ENCODE results near the gene ITGAD.
A peak's percentile ranks its signal among the peaks of the same experiment; 100 is the strongest.
"Not testable (repeated sequence)": the region's sequence is repeated elsewhere in the genome, so short reads cannot be mapped to it uniquely, and the experiment has no call there.

Gene ITGAD

DNA sequence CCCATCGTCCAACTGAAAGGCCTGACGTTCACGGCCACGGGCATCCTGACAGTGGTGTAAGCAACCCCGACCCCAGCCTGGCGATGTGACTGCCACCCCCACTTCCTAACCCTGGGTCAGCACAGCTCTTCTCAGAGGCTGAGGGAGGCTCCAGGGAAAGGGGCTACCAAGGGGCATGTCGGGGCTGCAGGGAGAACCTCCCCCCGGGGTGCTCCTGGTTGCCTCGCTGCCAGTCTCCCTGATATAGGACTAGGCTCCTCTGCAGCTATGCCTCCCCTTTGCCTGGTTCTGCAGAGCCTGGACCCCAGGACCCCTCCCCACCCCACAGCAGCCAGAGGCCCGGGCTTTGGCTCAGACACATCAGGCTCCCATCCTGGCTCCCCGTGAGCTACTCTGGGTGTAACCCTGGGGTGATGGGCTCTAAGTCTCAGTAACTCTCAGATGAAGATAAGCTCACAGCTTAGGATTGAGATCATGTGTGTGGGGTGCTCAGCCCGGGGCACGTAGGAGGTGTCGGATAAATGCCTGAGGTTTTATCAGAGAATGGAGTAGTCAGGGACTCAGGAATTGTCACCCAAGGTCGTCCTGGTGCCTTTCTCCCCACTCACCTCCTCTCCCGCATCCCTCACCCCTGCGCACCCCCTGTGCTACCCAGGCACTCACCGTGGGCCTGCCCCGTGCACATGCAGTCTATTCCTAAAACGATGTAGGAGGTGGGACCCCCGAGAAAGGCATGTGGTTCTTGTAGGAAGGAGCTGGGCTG, 10.6 kb downstream of the ITGAD start:
- no peak for DNase-seq (ENCODE audit: low spot score)

DNA sequence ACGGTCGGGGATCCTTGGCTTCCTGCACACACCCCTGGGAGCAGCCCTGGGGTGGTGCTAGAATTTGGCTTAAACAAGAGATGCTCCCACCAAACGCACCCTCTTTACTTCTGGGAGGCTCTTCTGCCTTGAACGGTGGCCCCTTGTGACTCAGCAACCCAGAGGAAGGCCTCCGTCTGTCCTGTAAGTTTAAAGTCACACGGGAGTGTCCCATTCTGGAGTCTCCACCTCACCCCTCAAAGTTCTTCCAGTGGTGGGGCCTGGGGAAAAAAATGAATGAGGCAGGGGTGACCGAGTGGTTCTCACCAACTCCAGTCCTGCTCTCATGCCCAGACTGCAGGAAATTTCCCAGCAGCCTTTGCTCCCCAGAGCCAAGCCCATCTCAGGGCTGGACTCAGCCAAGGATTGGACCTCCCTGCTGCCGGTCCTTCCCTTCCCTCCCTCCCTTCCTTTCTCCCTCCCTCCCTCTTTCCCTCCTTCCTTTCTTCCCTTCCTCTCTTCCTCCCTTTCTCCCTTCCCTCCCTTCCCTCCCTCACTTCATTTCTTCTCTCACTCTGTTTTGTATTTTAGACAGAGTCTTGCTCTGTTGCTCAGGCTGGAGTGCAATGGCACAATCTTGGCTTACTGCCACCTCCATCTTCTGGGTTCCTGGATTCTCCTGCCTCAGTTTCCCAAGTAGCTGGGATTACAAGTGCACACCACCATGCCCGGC, 11.4 kb downstream of the ITGAD start:
- DNase-seq (ENCODE audit: low spot score), result peak; percentile 81

DNA sequence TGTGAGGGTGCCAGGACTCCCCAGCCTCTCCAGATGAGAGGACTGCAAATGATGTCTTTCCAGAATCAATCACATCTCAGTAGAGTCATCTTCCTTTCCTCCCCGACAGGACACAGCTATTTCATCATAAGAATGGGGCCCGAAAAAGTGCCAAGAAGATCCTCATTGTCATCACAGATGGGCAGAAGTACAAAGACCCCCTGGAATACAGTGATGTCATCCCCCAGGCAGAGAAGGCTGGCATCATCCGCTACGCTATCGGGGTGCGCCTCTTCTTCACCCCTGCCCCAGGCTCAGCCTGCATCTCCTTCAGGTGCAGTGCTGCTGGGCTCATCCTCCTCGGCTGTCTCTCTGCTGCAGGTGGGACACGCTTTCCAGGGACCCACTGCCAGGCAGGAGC, 14.3 kb downstream of the ITGAD start:
- DNase-seq (ENCODE audit: low spot score), result no peak

DNA sequence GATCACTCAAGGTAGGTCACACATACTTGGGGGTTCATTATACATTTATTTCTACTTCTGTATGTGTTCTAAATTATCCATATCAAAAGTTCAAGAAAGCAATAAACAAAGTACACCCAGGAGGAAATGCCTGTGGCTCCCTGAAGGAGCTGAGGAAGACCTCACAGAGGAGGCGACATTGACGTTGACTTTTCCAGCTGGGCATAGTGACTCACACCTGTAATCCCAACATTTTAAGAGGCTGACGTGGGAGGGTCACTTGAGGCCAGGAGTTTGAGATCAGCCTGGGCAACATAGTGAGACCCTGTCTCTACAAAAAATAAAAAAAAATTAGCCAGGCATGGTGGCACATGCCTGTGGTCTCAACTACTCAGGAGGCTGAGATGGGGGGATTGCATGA, 16.3 kb downstream of the ITGAD start:
- no peak for DNase-seq (ENCODE audit: low spot score)

DNA sequence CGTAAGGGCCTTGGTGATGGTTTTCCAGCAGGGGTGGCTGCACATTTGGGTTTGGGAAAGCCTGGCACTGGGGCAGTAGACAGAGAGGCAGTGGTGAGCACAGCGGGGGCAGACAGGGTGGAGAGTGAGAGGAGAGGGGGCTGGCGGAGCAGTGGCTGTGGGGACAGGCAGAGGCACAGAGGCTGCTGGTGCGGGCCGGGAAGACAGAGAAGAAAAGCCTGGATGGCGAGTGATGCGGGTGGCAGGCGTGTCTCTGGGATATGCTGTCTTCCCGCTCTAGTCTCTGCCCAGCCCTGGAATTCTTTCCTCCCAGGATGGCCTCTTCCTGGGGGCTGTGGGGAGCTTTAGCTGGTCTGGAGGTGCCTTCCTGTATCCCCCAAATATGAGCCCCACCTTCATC, 16.9 kb downstream of the ITGAD start:
- DNase-seq (ENCODE audit: low spot score), result no peak

DNA sequence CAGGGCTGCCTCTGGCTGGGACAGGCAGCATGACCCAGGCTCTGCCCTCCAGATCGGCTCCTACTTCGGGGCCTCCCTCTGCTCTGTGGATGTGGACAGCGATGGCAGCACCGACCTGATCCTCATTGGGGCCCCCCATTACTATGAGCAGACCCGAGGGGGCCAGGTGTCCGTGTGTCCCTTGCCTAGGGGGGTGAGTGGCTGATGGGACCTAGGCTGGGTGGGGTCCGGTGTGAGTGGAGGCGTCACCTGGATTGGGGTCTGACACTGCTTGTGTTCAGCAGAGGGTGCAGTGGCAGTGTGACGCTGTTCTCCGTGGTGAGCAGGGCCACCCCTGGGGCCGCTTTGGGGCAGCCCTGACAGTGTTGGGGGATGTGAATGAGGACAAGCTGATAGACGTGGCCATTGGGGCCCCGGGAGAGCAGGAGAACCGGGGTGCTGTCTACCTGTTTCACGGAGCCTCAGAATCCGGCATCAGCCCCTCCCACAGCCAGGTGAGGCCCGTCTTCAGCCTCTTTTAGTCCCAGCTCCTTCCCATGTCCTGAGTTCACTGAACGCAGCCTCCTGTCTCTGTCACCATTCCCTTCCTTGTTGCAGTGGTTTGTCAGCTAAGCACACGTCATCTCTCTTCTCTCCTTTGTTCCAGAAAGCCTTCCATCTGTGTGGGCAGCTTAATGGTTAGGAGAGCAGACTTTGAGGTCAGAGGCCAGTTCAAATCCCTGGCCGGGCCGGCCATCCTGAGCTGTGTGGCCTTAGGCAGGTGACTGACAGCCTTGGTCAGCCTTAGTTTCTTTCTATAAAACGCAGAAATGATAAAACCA, 18.1 kb downstream of the ITGAD start:
- no peak for DNase-seq (ENCODE audit: low spot score)

DNA sequence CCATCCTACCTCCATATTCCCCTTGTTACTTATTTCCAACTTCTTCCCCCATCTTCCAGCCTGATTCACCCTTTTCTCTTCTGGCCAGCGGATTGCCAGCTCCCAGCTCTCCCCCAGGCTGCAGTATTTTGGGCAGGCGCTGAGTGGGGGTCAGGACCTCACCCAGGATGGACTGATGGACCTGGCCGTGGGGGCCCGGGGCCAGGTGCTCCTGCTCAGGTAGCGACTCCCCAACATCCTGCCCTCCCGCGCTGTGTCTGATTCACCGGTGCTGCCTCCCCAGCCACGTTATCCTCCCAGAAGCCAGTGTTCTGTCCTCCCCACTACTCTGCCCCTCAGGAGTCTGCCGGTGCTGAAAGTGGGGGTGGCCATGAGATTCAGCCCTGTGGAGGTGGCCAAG, 19.6 kb downstream of the ITGAD start:
- no peak for DNase-seq (ENCODE audit: low spot score)

DNA sequence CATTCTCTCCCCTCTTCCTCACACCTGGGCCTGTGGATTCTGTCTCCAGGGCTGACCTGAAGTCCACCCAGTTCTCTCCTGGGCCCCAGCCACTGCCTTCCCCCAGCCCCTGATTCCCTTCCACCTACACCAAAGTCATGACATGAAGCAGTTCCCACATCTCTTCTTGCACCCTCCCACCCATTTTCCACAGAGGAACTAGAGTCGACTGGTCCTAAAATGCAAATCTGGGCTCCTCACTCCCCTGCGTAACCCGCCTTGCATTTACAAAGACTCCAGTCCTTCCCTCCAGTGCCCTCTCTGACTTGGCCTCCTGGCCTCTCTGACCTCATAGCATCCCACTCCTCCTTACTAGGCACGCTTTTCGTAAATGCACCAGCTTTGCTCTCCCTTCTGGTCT, 20.2 kb downstream of the ITGAD start:
- DNase-seq (ENCODE audit: low spot score), result no peak

DNA sequence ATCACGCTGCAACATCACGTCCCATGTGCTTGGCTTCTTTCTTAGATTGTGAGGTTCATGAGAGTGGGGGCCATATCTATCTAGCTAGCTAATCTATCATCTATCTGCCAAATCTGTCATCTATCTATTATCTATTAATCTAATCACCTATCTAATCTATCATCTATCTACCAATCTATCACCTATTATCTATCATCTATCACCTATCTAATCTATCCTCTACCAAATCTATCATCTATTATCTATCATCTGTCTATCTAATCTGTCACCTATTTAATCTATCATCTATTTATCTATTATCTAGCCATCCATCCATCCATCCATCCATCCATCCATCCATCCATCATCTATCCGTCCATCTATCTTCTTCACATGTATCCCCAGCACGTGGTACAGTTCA, 20.8 kb downstream of the ITGAD start:
- no peak for DNase-seq (ENCODE audit: low spot score)

DNA sequence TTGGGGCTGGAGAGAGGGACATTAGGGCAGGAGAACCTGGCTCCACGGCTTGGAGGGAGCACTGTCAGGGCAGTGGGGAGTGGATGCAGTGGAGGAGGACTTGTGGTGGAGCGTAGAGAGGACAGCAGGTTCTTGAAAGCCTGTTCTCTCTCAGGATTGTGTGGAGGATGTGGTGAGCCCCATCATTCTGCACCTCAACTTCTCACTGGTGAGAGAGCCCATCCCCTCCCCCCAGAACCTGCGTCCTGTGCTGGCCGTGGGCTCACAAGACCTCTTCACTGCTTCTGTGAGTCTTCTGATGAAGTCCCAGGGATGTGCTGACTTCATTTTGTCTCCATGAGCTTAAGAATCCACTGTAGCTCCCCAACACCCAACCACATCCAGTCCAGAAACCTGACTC, 21.6 kb downstream of the ITGAD start:
- DNase-seq (ENCODE audit: low spot score), result no peak

DNA sequence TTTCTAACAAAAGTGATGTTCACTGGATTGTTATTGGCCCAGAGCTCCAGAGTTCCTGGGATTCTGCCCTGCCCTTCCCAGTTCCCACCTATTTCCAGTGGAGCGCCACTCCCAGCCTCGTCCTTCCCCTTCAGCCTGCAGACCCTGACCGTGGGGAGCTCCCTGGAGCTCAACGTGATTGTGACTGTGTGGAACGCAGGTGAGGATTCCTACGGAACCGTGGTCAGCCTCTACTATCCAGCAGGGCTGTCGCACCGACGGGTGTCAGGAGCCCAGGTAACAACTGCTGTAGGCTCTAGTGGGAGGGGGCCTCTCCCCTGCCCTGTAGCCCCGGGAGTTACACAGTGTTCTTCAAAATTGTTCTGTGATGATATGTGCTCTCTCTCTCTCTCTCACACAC, 23.2 kb downstream of the ITGAD start:
- DNase-seq (ENCODE audit: low spot score), result no peak

DNA sequence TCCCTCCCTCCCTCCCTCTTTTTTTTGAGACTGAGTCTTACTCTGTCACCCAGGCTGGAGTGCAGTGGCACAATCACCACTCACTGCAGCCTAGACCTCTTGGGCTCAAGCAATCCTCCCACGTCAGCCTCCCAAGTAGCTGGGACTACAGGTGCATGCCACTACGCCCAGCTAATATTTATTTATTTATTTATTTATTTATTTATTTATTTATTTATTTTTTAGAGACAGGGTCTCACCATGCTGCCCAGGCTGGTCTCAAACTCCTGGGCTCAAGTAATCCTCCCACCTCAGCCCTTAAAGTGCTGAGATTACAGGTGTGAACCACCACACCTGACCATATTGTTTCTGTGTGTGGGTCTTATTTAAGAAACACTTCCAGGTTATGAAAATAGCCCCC, 23.9 kb downstream of the ITGAD start:
- not testable (repeated sequence) for DNase-seq (ENCODE audit: low spot score)

DNA sequence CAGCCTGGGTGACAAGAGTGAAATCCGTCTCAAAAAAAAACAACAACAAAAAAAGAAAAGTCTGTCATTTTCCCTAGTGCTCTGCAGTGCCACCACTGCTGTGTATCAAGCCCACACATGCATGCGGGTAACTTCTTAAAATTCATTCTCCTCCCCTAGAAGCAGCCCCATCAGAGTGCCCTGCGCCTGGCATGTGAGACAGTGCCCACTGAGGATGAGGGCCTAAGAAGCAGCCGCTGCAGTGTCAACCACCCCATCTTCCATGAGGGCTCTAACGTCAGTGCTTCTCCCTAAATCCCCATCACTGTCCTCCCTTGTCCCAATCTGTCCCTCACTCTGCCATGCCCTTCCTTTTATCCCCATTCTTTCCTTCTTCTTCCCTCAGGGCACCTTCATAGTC, 24.8 kb downstream of the ITGAD start:
- DNase-seq (ENCODE audit: low spot score), result no peak

DNA sequence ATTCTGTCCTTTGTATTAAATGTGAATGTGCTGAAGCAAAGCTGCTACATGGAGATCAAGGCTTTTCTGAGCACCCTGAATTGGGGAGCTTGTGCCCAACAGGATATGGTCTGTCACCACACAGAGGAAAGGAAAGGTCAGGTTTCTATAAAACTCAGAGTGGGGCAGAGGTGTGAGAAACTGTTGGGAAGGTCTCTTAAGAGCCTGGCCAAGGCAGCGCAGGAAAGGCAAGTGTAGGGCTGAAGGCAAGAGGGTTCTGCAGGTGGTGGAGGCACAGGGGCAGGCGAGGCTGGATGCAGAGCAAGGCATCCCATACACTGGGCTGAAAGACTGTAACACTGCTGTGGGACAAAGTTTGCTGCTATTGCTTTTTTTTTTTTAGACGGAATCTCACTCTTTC, 26.9 kb downstream of the ITGAD start:
- DNase-seq (ENCODE audit: low spot score), result no peak

DNA sequence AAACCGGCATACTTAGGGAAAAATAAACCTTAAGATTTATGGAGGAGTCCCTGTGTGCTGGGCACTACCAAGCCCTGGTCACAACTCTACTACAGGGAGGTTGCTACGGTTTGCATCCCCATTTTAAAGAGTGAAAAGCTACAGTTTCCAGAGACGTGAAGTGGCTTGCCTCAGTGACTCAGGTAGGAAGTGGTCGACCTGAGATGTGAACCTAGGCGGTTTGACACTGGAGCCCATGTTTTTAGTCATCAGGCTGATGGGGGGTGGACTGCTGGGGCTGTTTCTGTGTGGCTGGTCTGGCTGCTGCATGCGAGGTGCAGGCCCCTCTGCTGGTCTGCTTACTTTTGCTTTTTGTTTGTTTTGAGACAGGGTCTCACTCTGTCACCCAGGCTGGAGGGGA, 28.5 kb downstream of the ITGAD start:
- DNase-seq (ENCODE audit: low spot score), result no peak

DNA sequence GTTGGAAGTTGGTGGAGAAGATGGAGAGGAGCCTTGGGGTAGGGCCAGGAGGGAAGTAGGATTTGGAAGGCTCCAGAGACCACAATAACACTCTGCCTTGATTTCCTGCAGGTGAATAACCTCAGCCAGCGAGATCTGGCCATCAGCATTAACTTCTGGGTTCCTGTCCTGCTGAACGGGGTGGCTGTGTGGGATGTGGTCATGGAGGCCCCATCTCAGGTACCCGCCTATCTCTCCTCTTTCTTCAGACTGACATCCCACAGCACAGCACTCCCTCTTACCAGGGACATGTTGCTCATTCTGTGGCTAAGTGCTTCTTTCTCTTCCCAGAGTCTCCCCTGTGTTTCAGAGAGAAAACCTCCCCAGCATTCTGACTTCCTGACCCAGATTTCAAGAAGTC, 30.1 kb downstream of the ITGAD start:
- no peak for DNase-seq (ENCODE audit: low spot score)

DNA sequence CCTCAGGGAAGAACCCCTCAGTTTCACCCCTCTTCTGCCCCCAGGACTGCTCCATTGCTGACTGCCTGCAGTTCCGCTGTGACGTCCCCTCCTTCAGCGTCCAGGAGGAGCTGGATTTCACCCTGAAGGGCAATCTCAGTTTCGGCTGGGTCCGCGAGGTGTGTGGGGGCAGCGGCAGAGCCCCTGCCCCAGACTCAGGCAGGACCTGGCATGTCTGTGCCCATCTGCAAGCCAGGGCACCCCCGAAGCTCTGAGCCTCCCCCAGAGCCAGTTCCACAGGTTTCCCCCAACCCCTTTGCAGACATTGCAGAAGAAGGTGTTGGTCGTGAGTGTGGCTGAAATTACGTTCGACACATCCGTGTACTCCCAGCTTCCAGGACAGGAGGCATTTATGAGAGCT, 30.7 kb downstream of the ITGAD start:
- DNase-seq (ENCODE audit: low spot score), result no peak

DNA sequence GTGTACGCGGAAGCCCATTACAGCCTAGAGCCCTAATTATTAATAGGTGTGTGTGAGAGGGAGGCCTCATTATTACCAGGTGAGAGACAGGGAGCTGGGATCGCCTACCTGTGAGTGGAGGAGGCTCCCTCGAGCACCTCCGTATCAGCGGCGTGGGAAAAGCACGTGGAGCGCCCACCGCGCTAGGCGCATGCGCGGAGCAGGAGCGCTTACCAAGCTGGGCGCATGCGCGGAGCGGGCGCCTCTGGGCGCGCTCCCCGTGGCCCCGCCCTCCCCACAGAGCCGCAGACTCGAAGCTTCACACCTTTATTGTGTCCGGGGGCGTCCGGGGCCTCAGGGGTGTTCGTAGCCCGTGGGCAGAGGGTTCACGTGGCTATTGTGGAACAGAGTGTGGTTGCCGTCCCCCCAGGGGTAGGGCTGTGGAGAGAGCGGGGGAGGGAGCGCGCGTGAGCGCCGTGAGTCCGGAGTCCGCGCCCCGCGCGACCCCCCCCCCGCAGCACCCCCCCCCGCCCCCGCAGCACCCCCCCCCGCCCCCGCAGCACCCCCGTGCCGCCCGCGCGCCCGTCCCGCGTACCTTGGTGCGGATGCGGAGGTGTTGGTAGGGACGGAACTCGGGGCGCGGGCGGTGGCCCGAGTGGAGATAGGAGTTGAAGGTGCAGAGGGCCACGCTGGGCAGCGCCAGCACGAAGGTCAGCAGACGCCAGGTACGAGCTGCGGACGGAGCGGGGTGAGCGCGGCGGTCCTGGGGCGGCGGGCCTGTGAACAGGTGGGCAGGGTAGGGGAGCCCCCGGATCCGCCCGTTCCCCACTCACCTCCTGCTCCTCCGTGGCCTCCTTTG, 34.5 kb downstream of the ITGAD start:
- DNase-seq (ENCODE audit: low spot score), result peak; percentile 95

DNA sequence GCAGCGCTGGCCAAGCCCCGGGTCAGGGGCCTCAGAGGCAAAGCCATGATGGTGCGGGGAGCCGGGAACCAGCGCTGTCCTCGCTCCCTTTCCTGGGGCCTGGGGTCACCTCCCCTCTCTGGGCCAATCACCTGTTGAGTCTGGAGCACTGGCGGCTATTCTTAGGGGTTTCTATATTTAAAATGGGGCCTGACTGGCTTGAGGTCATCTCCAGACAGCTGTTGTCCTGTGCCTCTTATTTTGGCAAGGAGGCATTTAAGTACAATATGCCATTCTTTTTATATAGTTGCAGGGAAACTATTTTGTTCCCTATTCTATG, 35.1 kb downstream of the ITGAD start, which contains the start of gene COX6A2:
TSS of gene COX6A2 (minus strand) at position 82 of the 319 bp plus-strand sequence. CDS start at position 47, 35 bp downstream.
- no peak for DNase-seq (ENCODE audit: low spot score)

DNA sequence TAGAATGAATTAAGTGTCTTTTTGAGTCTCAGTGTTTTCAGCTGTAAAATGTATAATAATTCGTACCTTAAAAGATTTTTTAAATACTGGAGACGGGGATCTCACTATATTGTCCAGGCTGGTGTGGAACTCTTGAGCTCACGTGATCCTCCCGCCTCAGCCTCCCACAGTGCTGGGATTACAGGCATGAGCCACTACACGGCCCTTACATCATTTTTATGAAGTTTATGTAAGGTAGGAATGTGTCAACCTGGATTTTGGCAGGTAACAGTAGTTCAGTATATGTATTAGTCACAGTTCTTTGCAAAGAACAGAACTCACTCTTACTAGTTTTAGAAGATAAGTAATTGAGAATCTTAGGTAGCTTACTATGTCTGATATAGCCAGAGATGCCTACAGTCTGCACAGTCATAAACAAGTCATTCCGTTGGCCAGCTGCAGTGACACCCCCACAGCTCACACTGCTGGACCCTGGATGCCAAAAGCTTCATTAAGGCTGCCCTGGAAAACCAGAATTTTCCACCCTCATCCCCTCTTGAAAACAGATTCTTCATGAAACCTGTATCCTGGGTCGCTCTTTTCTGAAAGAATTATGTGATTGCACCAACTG, 35.6 kb downstream of the ITGAD start:
- DNase-seq (ENCODE audit: low spot score), result no peak

DNA sequence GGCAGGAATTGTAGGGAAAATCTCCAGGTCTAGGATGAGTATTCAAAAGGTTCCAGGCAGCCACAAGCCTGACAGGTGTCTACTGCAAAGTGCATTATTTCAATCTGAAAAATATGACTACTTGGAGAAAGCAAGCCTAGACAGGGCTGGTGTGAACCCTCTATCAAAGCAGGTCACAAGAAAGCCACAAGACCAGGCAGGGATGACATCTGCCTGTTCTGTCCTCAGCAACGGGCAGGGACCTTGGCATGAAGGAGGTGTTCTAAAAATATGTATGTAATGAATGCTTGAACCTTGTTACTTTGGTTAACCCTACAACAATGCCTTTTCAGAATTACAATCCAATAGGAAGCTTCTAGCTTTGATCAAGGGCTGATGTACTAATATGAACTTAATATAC, 36.2 kb downstream of the ITGAD start:
- no peak for DNase-seq (ENCODE audit: low spot score)

DNA sequence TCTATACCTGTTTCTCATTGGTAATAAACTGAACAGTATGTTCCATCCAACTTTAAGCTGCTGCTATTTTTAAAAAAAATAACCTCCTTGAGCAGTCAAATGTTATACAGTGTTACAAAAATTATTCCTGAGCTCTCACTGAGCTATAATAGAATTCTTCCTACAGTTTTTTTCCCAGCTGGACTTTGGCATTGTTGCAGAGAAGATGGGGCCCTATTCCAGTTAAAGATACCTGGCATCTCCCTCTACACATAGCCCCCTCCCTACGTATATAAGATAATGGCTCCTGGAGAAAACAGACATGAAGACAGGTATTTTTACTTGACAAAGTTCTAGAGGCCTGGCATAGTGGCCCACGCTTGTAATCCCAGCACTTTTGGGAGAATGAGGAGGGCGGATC, 36.7 kb downstream of the ITGAD start:
- DNase-seq (ENCODE audit: low spot score), result no peak
